WTC11 (cell line): ENCODE measurements around the gene ECM1. TPM values are rescaled to one million over a fixed set of nuclear protein-coding genes. Genes with fewer than 3 reads are reported as not detected.
A peak's percentile ranks its signal among the peaks of the same experiment; 100 is the strongest.

Experiments
- ATAC-seq: fragments of 200-7000 bp; cut with Tn5 transposase; 2 replicates; pipeline ENCODE4 v1.10.0; 2021; ENCODE audit warnings: mild to moderate bottlenecking, moderate library complexity
- CTCF ChIA-PET: fragments of 300-600 bp; sonication (Branson Sonifier 250); formaldehyde crosslinking; loops from one replicate; lab custom pipeline; 2021; ENCODE audit warnings: antibody characterized with exemption; lab: Charles Lee
- POLR2A ChIA-PET: fragments of 350-600 bp; sonication (Branson Sonifier 250); formaldehyde crosslinking; loops from one replicate; lab custom pipeline; 2021; ENCODE audit warnings: antibody characterized with exemption; lab: Charles Lee
- DNase-seq: peaks from one replicate; pipeline ENCODE4 v3.0.0; 2021; ENCODE audit warnings: low spot score
- H3K27ac Mint-ChIP-seq: 2 replicates; pipeline ENCODE4 v1.8.0; 2021; ENCODE audit warnings: mixed read lengths
- H3K27me3 Mint-ChIP-seq: 2 replicates; pipeline ENCODE4 v1.8.0; 2021; ENCODE audit warnings: low read depth, mild to moderate bottlenecking, moderate library complexity, mixed read lengths
- H3K36me3 Mint-ChIP-seq: 2 replicates; pipeline ENCODE4 v1.8.0; 2021; ENCODE audit warnings: mixed read lengths
- H3K4me1 Mint-ChIP-seq: 2 replicates; pipeline ENCODE4 v1.8.0; 2022; ENCODE audit warnings: mixed read lengths
- H3K4me3 Mint-ChIP-seq: 2 replicates; pipeline ENCODE4 v1.8.0; 2021; ENCODE audit warnings: mild to moderate bottlenecking, moderate library complexity, mixed read lengths
- H3K9me3 Mint-ChIP-seq: 2 replicates; pipeline ENCODE4 v1.8.0; 2021; ENCODE audit warnings: mixed read lengths
- AR ChIP-seq: fragments of 250-450 bp; sonication (Bioruptor Pico); IDR thresholded peaks from 2 replicates; pipeline ENCODE4 v1.9.0; 2021; ENCODE audit warnings: mild to moderate bottlenecking
- ATF3 ChIP-seq: sonication (generic); formaldehyde crosslinking; conservative IDR thresholded peaks from 2 replicates; pipeline ENCODE4 v1.8.1; 2022; ENCODE audit warnings: mild to moderate bottlenecking, missing genetic modification reagents
- ELF4 ChIP-seq: sonication (generic); formaldehyde crosslinking; IDR thresholded peaks from 2 replicates; pipeline ENCODE4 v1.8.1; 2022; ENCODE audit warnings: low read depth, mild to moderate bottlenecking, moderate library complexity, missing genetic modification reagents
- ERG ChIP-seq: fragments of 250-450 bp; sonication (Bioruptor Pico); IDR thresholded peaks from 2 replicates; pipeline ENCODE4 v1.8.0; 2021; ENCODE audit warnings: mild to moderate bottlenecking
- ESRRA ChIP-seq: sonication (generic); formaldehyde crosslinking; IDR thresholded peaks from 2 replicates; pipeline ENCODE4 v1.8.1; 2022; ENCODE audit warnings: mild to moderate bottlenecking, missing genetic modification reagents, borderline replicate concordance
- FOXJ3 ChIP-seq: sonication (generic); formaldehyde crosslinking; IDR thresholded peaks from 2 replicates; pipeline ENCODE4 v1.9.0; 2021; ENCODE audit warnings: missing genetic modification reagents, mild to moderate bottlenecking, borderline replicate concordance
- FOXP4 ChIP-seq: sonication (generic); formaldehyde crosslinking; IDR thresholded peaks from 2 replicates; pipeline ENCODE4 v1.8.0; 2022; ENCODE audit warnings: mild to moderate bottlenecking, missing genetic modification reagents
- JAZF1 ChIP-seq: fragments of 250-450 bp; sonication (Bioruptor Pico); IDR thresholded peaks from 2 replicates; pipeline ENCODE4 v1.9.0; 2021; ENCODE audit warnings: moderate library complexity, mild to moderate bottlenecking, inconsistent platforms
- KAT7 ChIP-seq: sonication (generic); formaldehyde crosslinking; IDR thresholded peaks from 2 replicates; pipeline ENCODE4 v1.8.1; 2023; ENCODE audit warnings: missing genetic modification reagents, mild to moderate bottlenecking, borderline replicate concordance
- MAX ChIP-seq: sonication (generic); formaldehyde crosslinking; IDR thresholded peaks from 2 replicates; pipeline ENCODE4 v1.8.0; 2022; ENCODE audit warnings: mild to moderate bottlenecking, missing genetic modification reagents
- MYBL2 ChIP-seq: sonication (generic); formaldehyde crosslinking; IDR thresholded peaks from 2 replicates; pipeline ENCODE4 v1.8.1; 2023; ENCODE audit warnings: mild to moderate bottlenecking, moderate library complexity, missing genetic modification reagents
- NR3C1 ChIP-seq: sonication (generic); formaldehyde crosslinking; conservative IDR thresholded peaks from 2 replicates; pipeline ENCODE4 v1.8.1; 2023; ENCODE audit warnings: low read depth, mild to moderate bottlenecking, missing genetic modification reagents
- PRDM15 ChIP-seq: sonication (generic); formaldehyde crosslinking; IDR thresholded peaks from 2 replicates; pipeline ENCODE4 v1.8.0; 2022; ENCODE audit warnings: missing genetic modification reagents
- USF2 ChIP-seq: sonication (generic); formaldehyde crosslinking; IDR thresholded peaks from 2 replicates; pipeline ENCODE4 v1.8.1; 2023; ENCODE audit warnings: mild to moderate bottlenecking, missing genetic modification reagents, moderate library complexity
- ZBTB43 ChIP-seq: sonication (generic); formaldehyde crosslinking; IDR thresholded peaks from 2 replicates; pipeline ENCODE4 v1.8.1; 2023; ENCODE audit warnings: mild to moderate bottlenecking, missing genetic modification reagents
- ZNF423 ChIP-seq: fragments of 250-450 bp; sonication (Bioruptor Pico); IDR thresholded peaks from 2 replicates; pipeline ENCODE4 v2.1.2; 2022; ENCODE audit warnings: mild to moderate bottlenecking, moderate library complexity
- ZNF671 ChIP-seq: fragments of 250-450 bp; sonication (Bioruptor Pico); IDR thresholded peaks from 2 replicates; pipeline ENCODE4 v1.8.0; 2021; ENCODE audit warnings: mild to moderate bottlenecking
- total RNA-seq: library from RNA; stranded (reverse); gene quantifications from 3 replicates; pipeline ENCODE4 v1.2.3, GENCODE V29; 2021

ECM1 gene
- total RNA-seq, 1 experiment from 2014 or later: 1.6 TPM

GRCh38 chr1:150484861-150485260, 23.0 kb upstream of the ECM1 start:
- ATAC-seq (no peak), DNase-seq (no peak)
- POLR2A ChIA-PET: interaction anchor here (1.0 kb wide), 1 partner anchor 32 kb away, joined by 3 read pairs; no protein-coding TSS in a partner anchor
- Mint-ChIP-seq H3K27ac (no peak overlapping the region), H3K9me3 (no peaks in the 10 kb centered on the region)
- CTCF ChIA-PET: no interaction called here
- TF ChIP-seq PRDM15: no peak
- no peak for TF ChIP-seq ZBTB43 (CRISPR knock-in tag)
- no peak for TF ChIP-seq MYBL2 (CRISPR knock-in tag)
- TF ChIP-seq ZNF423 (CRISPR knock-in tag): no peak
- no peak for TF ChIP-seq AR
- TF ChIP-seq KAT7: no peak
- no peak for TF ChIP-seq MAX (CRISPR knock-in tag)
- no peak for TF ChIP-seq ERG (CRISPR knock-in tag)
- TF ChIP-seq, all 79 proteins: peak for 0
- no peak overlapping the region for H3K4me3 Mint-ChIP-seq
- H3K4me1 Mint-ChIP-seq: peaks cover 5% of the 10 kb centered on the region; the same call in 1 of the 2 replicates
- peaks cover 9% of the 10 kb centered on the region for H3K36me3 Mint-ChIP-seq
- no peaks in the 10 kb centered on the region for H3K27me3 Mint-ChIP-seq

- DNase-seq: peak; percentile 98
- Mint-ChIP-seq H3K36me3 (peaks cover 26% of the 10 kb centered on the region), H3K27me3 (no peaks in the 10 kb centered on the region), H3K4me3 (peak within 1 kb of the TSS; percentile 99), H3K9me3 (no peaks in the 10 kb centered on the region), H3K27ac (peak within 1 kb of the TSS; percentile 96), H3K4me1 (peaks cover 5% of the 10 kb centered on the region; the same call in 1 of the 2 replicates)
- CTCF ChIA-PET: interaction anchor here (0.5 to 2.7 kb wide), 4 partner anchors 15 to 73 kb away, joined by 3 to 7 read pairs (median 4); partner anchors contain the start of gene FALEC
- POLR2A ChIA-PET: interaction anchor here (0.5 to 1.1 kb wide), 2 partner anchors 30 to 45 kb away, joined by 3 read pairs; no protein-coding TSS in a partner anchor
- peak; percentile 100 for ATAC-seq
- TF ChIP-seq ESRRA (no peak), ELF4 (CRISPR knock-in tag) (no peak), NR3C1 (no peak), FOXP4 (0 out of 2 replicates have a peak, but pooled peaks have one; percentile 25), JAZF1 (no peak), USF2 (CRISPR knock-in tag) (no peak), ATF3 (CRISPR knock-in tag) (no peak), AR (no peak), FOXJ3 (CRISPR knock-in tag) (no peak), ZNF671 (CRISPR knock-in tag) (no peak)
These were observed 20.7 kb upstream of the ECM1 start, which contains the start of gene TARS2 for GRCh38 chr1:150486966-150487762. Gene TARS2 (plus strand): TSS chr1:150487419. CDS start chr1:150487451, 32 bp downstream.
